Measurements from ENCODE around the gene PHIP.

- no peak for TF ChIP-seq CTCF (IDR thresholded peaks at IDR 0.05; ENCODE audit: low read length)
- TF ChIP-seq EZH2phosphoT487 (IDR thresholded peaks at IDR 0.05; ENCODE audit: low read length): no peak
- TF ChIP-seq EZH2 (optimal IDR thresholded peaks at IDR 0.05; ENCODE audit: low read depth, low read length): no peak
Observed at GRCh38 chr6:78962448-78962847, 115.6 kb downstream of the PHIP start.
